ENCODE data around the gene ANKRD35. TPM values are rescaled to one million over a fixed set of nuclear protein-coding genes. Genes with fewer than 3 reads are reported as not detected.

ANKRD35 gene
- total RNA-seq, 1 experiment from 2014 or later = not detected

GRCh38 chr1:145887631-145888030, 2.0 kb upstream of the ANKRD35 start:
- no peak for ATAC-seq
- peak overlapping the region; percentile 6; the same call in 1 of the 2 replicates for H3K4me2 ChIP-seq (ENCODE audit: low read length)
- no peak overlapping the region for H2AFZ ChIP-seq (ENCODE audit: low read depth, low read length, poor library complexity, severe bottlenecking)
- H3K79me2 ChIP-seq (ENCODE audit: insufficient read depth, low read length) = no peaks in the 10 kb centered on the region
- H3K27ac ChIP-seq (ENCODE audit: low read depth, low read length) = no peak overlapping the region
- no peak overlapping the region for H3K9ac ChIP-seq (ENCODE audit: low read length)
- TF ChIP-seq REST (IDR thresholded peaks at IDR 0.05; ENCODE audit: low read depth) (no peak), ELF1 (IDR thresholded peaks at IDR 0.05; ENCODE audit: borderline replicate concordance, low read depth) (no peak), ZBTB33 (IDR thresholded peaks at IDR 0.05; ENCODE audit: extremely low read depth, insufficient replicate concordance, low read length) (no peak), RAD21 (IDR thresholded peaks at IDR 0.05; ENCODE audit: low read depth) (no peak), EZH2phosphoT487 (IDR thresholded peaks at IDR 0.05; ENCODE audit: borderline replicate concordance) (no peak), EGR1 (IDR thresholded peaks at IDR 0.05; ENCODE audit: low read depth) (no peak), MAX (IDR thresholded peaks at IDR 0.05) (no peak), JUND (IDR thresholded peaks at IDR 0.05) (no peak), SP1 (IDR thresholded peaks at IDR 0.05; ENCODE audit: low read depth) (no peak), CEBPB (IDR thresholded peaks at IDR 0.05; ENCODE audit: low read depth) (no peak), POLR2A (IDR thresholded peaks at IDR 0.05; ENCODE audit: borderline replicate concordance, extremely low read depth, insufficient read depth, insufficient read length) (no peak), POLR2AphosphoS5 (IDR thresholded peaks at IDR 0.05; ENCODE audit: low read depth, low read length) (no peak), ZNF274 (IDR thresholded peaks at IDR 0.05; ENCODE audit: low read depth, low read length) (no peak)
- H3K4me3 ChIP-seq (replicated peaks in 1 of 2; ENCODE audit: low read depth in 1 of 2, low read length in 2 of 2) = no peak overlapping the region
- ChIA-PET RAD21 (ENCODE audit: low non-redundant PET in 1 of 2, low total read pairs in 2 of 2, uncharacterized antibody in 2 of 2, unreplicated experiment in 2 of 2) (no interaction called here), CTCF (no interaction called here), POLR2A (interaction anchor here (0.7 kb wide), 1 partner anchor 30 kb away, joined by 4 read pairs; no protein-coding TSS in a partner anchor)
- peaks cover 7% of the 10 kb centered on the region; the same call in 1 of the 2 replicates for H3K27me3 ChIP-seq (ENCODE audit: insufficient read depth, low read length)
- no TSS peak for BruUV-seq (replicated peaks)
- no peaks in the 10 kb centered on the region for H4K20me1 ChIP-seq (ENCODE audit: insufficient read depth)
- H3K9me3 ChIP-seq (ENCODE audit: control insufficient read depth in 1 of 2, insufficient read depth in 1 of 2, low read depth in 1 of 2, low read length in 2 of 2) = no peaks in the 10 kb centered on the region
- H3K4me1 ChIP-seq (ENCODE audit: control insufficient read depth in 1 of 2, insufficient read depth in 2 of 2, low read length in 2 of 2) = peaks cover 20 to 39% of the 10 kb centered on the region in 2 experiments
- no peaks in the 10 kb centered on the region for H3K9me2 ChIP-seq (ENCODE audit: insufficient read depth)
- H3K36me3 ChIP-seq (ENCODE audit: control insufficient read depth in 1 of 2, insufficient read depth in 2 of 2, low read length in 2 of 2) = no peaks in the 10 kb centered on the region
- no peak for DNase-seq (ENCODE audit: low read depth, low spot score)
- intact Hi-C loops (cut with micrococcal nuclease) = no loop called here

Measured in HCT116 (cell line).